H1 (cell line): Measurements from ENCODE around the gene PKD2. TPM values are rescaled to one million over a fixed set of nuclear protein-coding genes. Genes with fewer than 3 reads are reported as not detected.

Source experiments
- CTCF ChIA-PET: fragments of 300-600 bp; sonication (Branson Sonifier 250); formaldehyde crosslinking; loops from one replicate; lab custom pipeline; 2021; ENCODE audit not compliant: partially characterized antibody; lab: Charles Lee
- POLR2A ChIA-PET: fragments of 300-600 bp; sonication (Branson Sonifier 250); formaldehyde crosslinking; loops from one replicate; lab custom pipeline; 2021; ENCODE audit warnings: inconsistent platforms; ENCODE audit not compliant: partially characterized antibody; lab: Charles Lee
- DNase-seq, 2 experiments: peaks; one replicate each; pipeline versions ENCODE4 v3.0.0 to v3.0.0-alpha.2; 2010 to 2022; ENCODE audit warnings: low spot score in 2 of 2, low read depth in 1 of 2, mixed read lengths in 1 of 2
- FAIRE-seq: peaks from 2 replicates; lab custom pipeline; 2011; peaks lifted over from hg19 to GRCh38; lab: Jason Lieb, UNC
- H2AFZ ChIP-seq: 2 replicates; pipeline ENCODE4 v1.8.1; 2012; ENCODE audit warnings: low read length, inconsistent platforms
- H2AK5ac ChIP-seq: 2 replicates; pipeline ENCODE4 v1.6.1; 2013; ENCODE audit warnings: low read depth, low read length
- H2BK120ac ChIP-seq: replicated peaks from 2 replicates; pipeline ENCODE3; 2013; ENCODE audit warnings: low read depth, low read length, inconsistent platforms
- H2BK12ac ChIP-seq: 2 replicates; pipeline ENCODE4 v1.6.1; 2013; ENCODE audit warnings: low read depth, low read length
- H2BK15ac ChIP-seq: 2 replicates; pipeline ENCODE4 v1.6.1; 2013; ENCODE audit warnings: low read length
- H2BK20ac ChIP-seq: 2 replicates; pipeline ENCODE4 v1.6.1; 2013; ENCODE audit warnings: low read length
- H2BK5ac ChIP-seq: 2 replicates; pipeline ENCODE4 v1.6.1; 2013; ENCODE audit warnings: low read depth, low read length
- H3K14ac ChIP-seq: 2 replicates; pipeline ENCODE4 v1.6.1; 2013; ENCODE audit warnings: inconsistent platforms; ENCODE audit not compliant: insufficient read length
- H3K18ac ChIP-seq: 2 replicates; pipeline ENCODE4 v1.6.1; 2013; ENCODE audit warnings: low read length; ENCODE audit errors: extremely low read depth
- H3K23ac ChIP-seq: 2 replicates; pipeline ENCODE4 v1.6.1; 2013; ENCODE audit warnings: inconsistent platforms; ENCODE audit not compliant: insufficient read length
- H3K23me2 ChIP-seq: 2 replicates; pipeline ENCODE4 v1.6.1; 2013; ENCODE audit warnings: low read depth, low read length
- H3K27ac ChIP-seq: 2 replicates; pipeline ENCODE4 v1.6.1; 2011; ENCODE audit warnings: low read depth, low read length, inconsistent platforms
- H3K27me3 ChIP-seq, 4 experiments: replicated peaks in 1 of 4; 1 replicate in 1 of 4; 2 replicates in 3 of 4; pipeline versions ENCODE4 v1.6.1 to v1.8.1; 2011 to 2013; ENCODE audit warnings: low read length in 3 of 4, mild to moderate bottlenecking in 3 of 4, inconsistent platforms in 2 of 4, mixed read lengths in 2 of 4, moderate library complexity in 1 of 4; ENCODE audit not compliant: control insufficient read depth in 3 of 4, insufficient read depth in 3 of 4; ENCODE audit errors: extremely low read depth in 1 of 4
- H3K36me3 ChIP-seq, 4 experiments: 2 replicates each; pipeline versions ENCODE4 v1.6.1 to v1.8.1; 2011 to 2013; ENCODE audit warnings: mild to moderate bottlenecking in 4 of 4, low read length in 3 of 4, moderate library complexity in 2 of 4, control low read depth in 1 of 4, inconsistent platforms in 1 of 4; ENCODE audit not compliant: insufficient read depth in 4 of 4, control insufficient read depth in 2 of 4
- H3K4ac ChIP-seq: replicated peaks from 2 replicates; pipeline ENCODE3; 2013; ENCODE audit warnings: low read length, low read depth, mixed read lengths, inconsistent platforms; ENCODE audit not compliant: insufficient read length
- H3K4me1 ChIP-seq, 4 experiments: replicated peaks in 1 of 4; 1 replicate in 1 of 4; 2 replicates in 3 of 4; pipeline versions ENCODE4 v1.6.1 to v1.8.1; 2011 to 2013; ENCODE audit warnings: low read length in 3 of 4, inconsistent platforms in 2 of 4, mixed read lengths in 1 of 4; ENCODE audit not compliant: insufficient read depth in 4 of 4, control insufficient read depth in 3 of 4
- H3K4me2 ChIP-seq, 2 experiments: 2 replicates each; pipeline versions ENCODE4 v1.6.1 to v1.8.1; 2011 to 2013; ENCODE audit warnings: low read depth in 2 of 2, low read length in 2 of 2, control low read depth in 1 of 2, inconsistent platforms in 1 of 2, mild to moderate bottlenecking in 1 of 2; ENCODE audit not compliant: insufficient read depth in 1 of 2
- H3K4me3 ChIP-seq, 4 experiments: fragments of 200-600, 300-600 bp in 1 of 4; sonication (generic), shearing (Covaris generic), sonication (Bioruptor Twin) in 1 of 4; 2 replicates each; pipeline versions ENCODE4 v1.5.1 to v1.8.1; 2011 to 2016; ENCODE audit warnings: low read length in 4 of 4, low read depth in 3 of 4, control low read depth in 2 of 4, inconsistent platforms in 2 of 4, mild to moderate bottlenecking in 2 of 4, mixed read lengths in 1 of 4, moderate library complexity in 1 of 4; ENCODE audit not compliant: insufficient read depth in 2 of 4; ENCODE audit errors: extremely low read depth in 1 of 4
- H3K56ac ChIP-seq: replicated peaks from 2 replicates; pipeline ENCODE3; 2013; ENCODE audit warnings: low read depth, mild to moderate bottlenecking, mixed read lengths, low read length, inconsistent platforms; ENCODE audit not compliant: insufficient read length
- H3K79me1 ChIP-seq: 2 replicates; pipeline ENCODE4 v1.6.1; 2013; ENCODE audit warnings: low read depth, low read length, control low read depth
- H3K79me2 ChIP-seq, 2 experiments: 2 replicates each; pipeline versions ENCODE4 v1.6.1 to v1.8.1; 2012 to 2013; ENCODE audit warnings: low read length in 2 of 2, mild to moderate bottlenecking in 2 of 2, inconsistent platforms in 1 of 2; ENCODE audit not compliant: insufficient read depth in 2 of 2, control insufficient read depth in 1 of 2
- H3K9ac ChIP-seq, 4 experiments: replicated peaks in 1 of 4; 1 replicate in 1 of 4; 2 replicates in 3 of 4; pipeline versions ENCODE4 v1.6.1 to v1.8.1; 2011 to 2013; ENCODE audit warnings: low read depth in 3 of 4, low read length in 3 of 4, control low read depth in 2 of 4, mild to moderate bottlenecking in 2 of 4, moderate library complexity in 2 of 4, inconsistent platforms in 1 of 4; ENCODE audit errors: extremely low read depth in 1 of 4
- H3K9me3 ChIP-seq, 2 experiments: 2 replicates each; pipeline versions ENCODE4 v1.6.1 to v1.8.1; 2012 to 2013; ENCODE audit warnings: mild to moderate bottlenecking in 2 of 2, moderate library complexity in 2 of 2, control low read depth in 1 of 2, inconsistent platforms in 1 of 2, low read depth in 1 of 2, low read length in 1 of 2, mixed read lengths in 1 of 2; ENCODE audit not compliant: insufficient read depth in 2 of 2
- H4K20me1 ChIP-seq, 2 experiments: replicated peaks in 1 of 2; 2 replicates each; pipeline versions ENCODE3 to v1.8.1; 2011 to 2013; ENCODE audit warnings: inconsistent platforms in 2 of 2, low read length in 2 of 2, mild to moderate bottlenecking in 1 of 2; ENCODE audit not compliant: insufficient read depth in 2 of 2, control insufficient read depth in 1 of 2
- H4K5ac ChIP-seq: 2 replicates; pipeline ENCODE4 v1.6.1; 2013; ENCODE audit warnings: low read length, low read depth, mixed read lengths, inconsistent platforms; ENCODE audit not compliant: insufficient read length
- H4K8ac ChIP-seq: 2 replicates; pipeline ENCODE4 v1.8.0; 2013; ENCODE audit warnings: mild to moderate bottlenecking, moderate library complexity, low read length, inconsistent platforms; ENCODE audit not compliant: insufficient read depth; ENCODE audit errors: extremely low read depth
- H4K91ac ChIP-seq: replicated peaks from 2 replicates; pipeline ENCODE3; 2013; ENCODE audit warnings: low read length, mixed read lengths, inconsistent platforms; ENCODE audit not compliant: insufficient read length
- SP2 ChIP-seq: IDR thresholded peaks from 2 replicates; pipeline ENCODE4 v1.6.1; 2012; ENCODE audit warnings: mild to moderate bottlenecking, low read length, inconsistent platforms
- SUZ12 ChIP-seq: fragments of 200-600 bp; sonication (generic); IDR thresholded peaks from 2 replicates; pipeline ENCODE4 v1.6.1; 2012; ENCODE audit warnings: mild to moderate bottlenecking, inconsistent platforms, low read length, moderate library complexity, mixed read lengths
- WGBS, 2 experiments: shearing (Covaris generic) in 1 of 2; methylation state at CpG; one replicate each; pipeline versions ENCODE4 v1.1.6 to v1.1.7; 2013 to 2015; ENCODE audit warnings: low lambda C conversion rate in 2 of 2, mixed read lengths in 2 of 2, inconsistent platforms in 1 of 2, low coverage in 1 of 2, missing lambda C conversion rate in 1 of 2; ENCODE audit not compliant: insufficient replicate concordance in 2 of 2, insufficient coverage in 1 of 2, insufficient read length in 1 of 2; ENCODE audit errors: extremely low coverage in 1 of 2, missing lambda C conversion rate in 1 of 2; 5-methylcytosine and 5-hydroxymethylcytosine counted together
- polyA plus RNA-seq, 7 experiments: library from polyadenylated mRNA; depleted of rRNA in 3 of 7; stranded (reverse) in 5 of 7; unstranded in 2 of 7; fragments of >200 nt in 5 of 7; fragments of 200-250 nt in 2 of 7; gene quantifications; 1 replicate in 5 of 7; 2 replicates in 1 of 7; 4 replicates in 1 of 7; pipeline versions ENCODE4 v1.2.1 to v1.2.3, GENCODE V29; 2011 to 2013; ENCODE audit warnings: missing spikeins in 2 of 7, mixed read lengths in 2 of 7
- total RNA-seq: library from RNA; stranded (reverse); fragmentation: NEBNext Ultra II Directional; extraction: Animal tissue kit (Norgen Biotek cat#: 25700); gene quantifications from 2 replicates; pipeline ENCODE4 v1.2.1, GENCODE V29; 2021

PKD2 gene
- total and polyA plus RNA-seq, 2 of the 8 experiments (the other 6 are each of a cell fraction or from before 2014, with no cell fraction given), result 16.0 to 32.0 TPM

- ChIA-PET CTCF (interaction anchor here (0.6 to 2.6 kb wide), 6 partner anchors 9 to 451 kb away, joined by 3 to 25 read pairs (median 4); no protein-coding TSS in a partner anchor), POLR2A (no interaction called here)
- H3K4me1 ChIP-seq, result no peaks in the 10 kb centered on the region
- TF ChIP-seq SP2, result no peak
- no peak for TF ChIP-seq SUZ12
- H3K4me3 ChIP-seq, result no peak overlapping the region
- H2BK5ac ChIP-seq, result no peak overlapping the region
- DNase-seq, result no peak
- H4K5ac ChIP-seq, result no peak overlapping the region
- WGBS, 2 experiments, result 92% methylated on average over 6 of the region's 6 CpGs; no CpG with 5 or more reads in 1 of the 2 experiments
- H3K23me2 ChIP-seq, result no peaks in the 10 kb centered on the region
- no peaks in the 10 kb centered on the region for H3K79me2 ChIP-seq
- no peak overlapping the region for H2BK15ac ChIP-seq
- no peaks in the 10 kb centered on the region for H4K20me1 ChIP-seq
- H2BK12ac ChIP-seq, result no peak overlapping the region
- FAIRE-seq, result no peak
- H3K9ac ChIP-seq, result no peak overlapping the region
- no peak overlapping the region for H3K14ac ChIP-seq
- no peak overlapping the region for H4K91ac ChIP-seq
- no peak overlapping the region for H3K56ac ChIP-seq
- H3K4ac ChIP-seq, result no peak overlapping the region
- H3K4me2 ChIP-seq, result no peak overlapping the region
- H2AFZ ChIP-seq, result no peak overlapping the region
- H2BK120ac ChIP-seq, result no peak overlapping the region
- H2BK20ac ChIP-seq, result no peak overlapping the region
- H4K8ac ChIP-seq, result no peak overlapping the region
- H3K23ac ChIP-seq, result no peak overlapping the region
- H3K27me3 ChIP-seq, result no peaks in the 10 kb centered on the region
- no peak overlapping the region for H3K27ac ChIP-seq
- no peak overlapping the region for H2AK5ac ChIP-seq
- no peak overlapping the region for H3K18ac ChIP-seq
- H3K9me3 ChIP-seq, result no peaks in the 10 kb centered on the region
- H3K79me1 ChIP-seq, result no peaks in the 10 kb centered on the region
- peaks cover 15 to 80% (median 39%) of the 10 kb centered on the region in 4 experiments for H3K36me3 ChIP-seq
Measured at GRCh38 chr4:88064410-88064809, 57.0 kb downstream of the PKD2 start.
